Caco-2 (cell line): ENCODE data around the gene MIEN1. TPM values are rescaled to one million over a fixed set of nuclear protein-coding genes. Genes with fewer than 3 reads are reported as not detected.

Experiments
- BruUV-seq: library from RNA; stranded (reverse); fragments of 400-500 nt; replicated peaks from 2 replicates; lab custom pipeline; 2021; lab: Mats Ljungman, UMichigan
- CTCF ChIA-PET: fragments of 300-600 bp; sonication (Branson Sonifier 250); formaldehyde crosslinking; loops from one replicate; lab custom pipeline; 2022; ENCODE audit warnings: antibody characterized with exemption; lab: Charles Lee
- POLR2A ChIA-PET: fragments of 300-600 bp; sonication (Branson Sonifier 250); formaldehyde crosslinking; loops from one replicate; lab custom pipeline; 2022; ENCODE audit warnings: antibody characterized with exemption; lab: Charles Lee
- DNase-seq, 2 experiments: peaks; one replicate each; pipeline versions ENCODE4 v3.0.0 to v3.0.0-alpha.2; 2020 to 2022
- H3K27me3 ChIP-seq: replicated peaks from 2 replicates; pipeline ENCODE4 v1.6.0; 2011; ENCODE audit warnings: low read length; ENCODE audit not compliant: control insufficient read depth, insufficient read depth
- H3K36me3 ChIP-seq: 2 replicates; pipeline ENCODE4 v1.5.1; 2011; ENCODE audit warnings: low read length; ENCODE audit not compliant: control insufficient read depth, insufficient read depth
- H3K4me1 ChIP-seq: fragments of 250-450 bp; sonication (Bioruptor Pico); 2 replicates; pipeline ENCODE4 v1.5.1; 2020; ENCODE audit warnings: mild to moderate bottlenecking
- H3K4me3 ChIP-seq: 2 replicates; pipeline ENCODE4 v1.5.1; 2011; ENCODE audit warnings: low read depth, mild to moderate bottlenecking, control low read depth, low read length
- H3K9me3 ChIP-seq: fragments of 250-450 bp; sonication (Bioruptor Pico); 2 replicates; pipeline ENCODE4 v1.5.1; 2020; ENCODE audit warnings: mild to moderate bottlenecking, moderate library complexity
- H3K27ac Mint-ChIP-seq: one replicate; pipeline ENCODE4 v1.8.0; 2022; ENCODE audit warnings: mixed read lengths; ENCODE audit not compliant: unreplicated experiment
- H3K27me3 Mint-ChIP-seq: one replicate; pipeline ENCODE4 v1.8.0; 2022; ENCODE audit warnings: mixed read lengths; ENCODE audit not compliant: insufficient read depth, unreplicated experiment
- H3K36me3 Mint-ChIP-seq: one replicate; pipeline ENCODE4 v1.8.0; 2022; ENCODE audit warnings: mild to moderate bottlenecking, mixed read lengths; ENCODE audit not compliant: insufficient read depth, unreplicated experiment
- H3K4me1 Mint-ChIP-seq: one replicate; pipeline ENCODE4 v1.8.0; 2022; ENCODE audit warnings: low read depth, mixed read lengths; ENCODE audit not compliant: unreplicated experiment
- H3K4me3 Mint-ChIP-seq: one replicate; pipeline ENCODE4 v1.8.0; 2022; ENCODE audit warnings: mild to moderate bottlenecking, moderate library complexity, mixed read lengths; ENCODE audit not compliant: unreplicated experiment
- H3K9me3 Mint-ChIP-seq: one replicate; pipeline ENCODE4 v1.8.0; 2022; ENCODE audit warnings: mixed read lengths; ENCODE audit not compliant: unreplicated experiment
- CTCF ChIP-seq, 2 experiments: fragments of 200-600 bp in 1 of 2; IDR thresholded peaks; 1 replicate in 1 of 2; 2 replicates in 1 of 2; pipeline versions ENCODE4 v1.5.1 to v1.8.0; 2011 to 2022; ENCODE audit warnings: antibody characterized with exemption in 1 of 2, control low read depth in 1 of 2, inconsistent platforms in 1 of 2, low read depth in 1 of 2, low read length in 1 of 2, mild to moderate bottlenecking in 1 of 2, moderate library complexity in 1 of 2; ENCODE audit not compliant: insufficient read depth in 1 of 2, severe bottlenecking in 1 of 2, unreplicated experiment in 1 of 2
- intact Hi-C: fragments of 100-400 bp; cut with micrococcal nuclease; formaldehyde crosslinking; loops from one replicate; pipeline ENCODE4 v1.10.0; 2022; ENCODE audit not compliant: unreplicated experiment
- total RNA-seq: library from RNA; stranded (reverse); gene quantifications from 2 replicates; pipeline ENCODE4 v1.2.3, GENCODE V29; 2022

Gene MIEN1
- total RNA-seq, 1 experiment from 2014 or later = 42.9 TPM

- no peak overlapping the region for H3K4me3 Mint-ChIP-seq
- Histone ChIP-seq H3K27me3 (no peaks in the 10 kb centered on the region), H3K9me3 (no peaks in the 10 kb centered on the region), H3K36me3 (peaks cover 6% of the 10 kb centered on the region), H3K4me3 (no peak overlapping the region), H3K4me1 (0 out of 2 replicates have a peak, but pooled peaks cover 3% of the 10 kb centered on the region)
- no TSS peak for BruUV-seq
- DNase-seq = no peak
- ChIA-PET POLR2A (no interaction called here), CTCF (no interaction called here)
- no peak overlapping the region for H3K27ac Mint-ChIP-seq
- H3K4me1 Mint-ChIP-seq = no peaks in the 10 kb centered on the region
- no peaks in the 10 kb centered on the region for H3K27me3 Mint-ChIP-seq
- H3K36me3 Mint-ChIP-seq = peaks cover 87% of the 10 kb centered on the region
- TF ChIP-seq CTCF (IDR thresholded peaks at IDR 0.05; ENCODE audit: insufficient read depth in 1 of 2, low read depth in 1 of 2, low read length in 1 of 2, severe bottlenecking in 1 of 2, unreplicated experiment in 1 of 2) = no peak
- H3K9me3 Mint-ChIP-seq = no peaks in the 10 kb centered on the region
- intact Hi-C loops = no loop called here
Measured at GRCh38 chr17:39724731-39725130, 5.6 kb downstream of the MIEN1 start.

GRCh38 chr17:39722965-39723848 is 7.1 kb downstream of the MIEN1 start:
- H3K27ac Mint-ChIP-seq = no peak overlapping the region
- H3K27me3 Mint-ChIP-seq = no peaks in the 10 kb centered on the region
- no peak overlapping the region for H3K4me3 Mint-ChIP-seq
- no peak for TF ChIP-seq CTCF (IDR thresholded peaks at IDR 0.05; ENCODE audit: insufficient read depth in 1 of 2, low read depth in 1 of 2, low read length in 1 of 2, severe bottlenecking in 1 of 2, unreplicated experiment in 1 of 2)
- Histone ChIP-seq H3K4me1 (no peaks in the 10 kb centered on the region), H3K4me3 (no peak overlapping the region), H3K9me3 (no peaks in the 10 kb centered on the region), H3K36me3 (peaks cover 8% of the 10 kb centered on the region), H3K27me3 (no peaks in the 10 kb centered on the region)
- H3K4me1 Mint-ChIP-seq = no peaks in the 10 kb centered on the region
- ChIA-PET CTCF (no interaction called here), POLR2A (no interaction called here)
- peaks cover 86% of the 10 kb centered on the region for H3K36me3 Mint-ChIP-seq
- no peaks in the 10 kb centered on the region for H3K9me3 Mint-ChIP-seq
- intact Hi-C loops = no loop called here
- no TSS peak for BruUV-seq
- DNase-seq = peak in 1 of 2 experiments; percentile 47

- no TSS peak for BruUV-seq
- H3K9me3 Mint-ChIP-seq = no peaks in the 10 kb centered on the region
- no peaks in the 10 kb centered on the region for H3K27me3 Mint-ChIP-seq
- no peaks in the 10 kb centered on the region for H3K4me1 ChIP-seq
- CTCF ChIA-PET = no interaction called here
- H3K9me3 ChIP-seq = no peaks in the 10 kb centered on the region
- H3K36me3 Mint-ChIP-seq = peaks cover 83% of the 10 kb centered on the region
- no peaks in the 10 kb centered on the region for H3K27me3 ChIP-seq
- no peak overlapping the region for H3K4me3 ChIP-seq
- POLR2A ChIA-PET = no interaction called here
- H3K36me3 ChIP-seq = peaks cover 8% of the 10 kb centered on the region
- no peak overlapping the region for H3K4me3 Mint-ChIP-seq
- intact Hi-C loops = no loop called here
- TF ChIP-seq CTCF (IDR thresholded peaks at IDR 0.05; ENCODE audit: insufficient read depth in 1 of 2, low read depth in 1 of 2, low read length in 1 of 2, severe bottlenecking in 1 of 2, unreplicated experiment in 1 of 2) = no peak
- DNase-seq = no peak
- no peaks in the 10 kb centered on the region for H3K4me1 Mint-ChIP-seq
- no peak overlapping the region for H3K27ac Mint-ChIP-seq
Measured at GRCh38 chr17:39722104-39722503, 8.2 kb downstream of the MIEN1 start.
